Hippocampal formation (tissue), 2 donors: ENCODE measurements around the gene ATXN2L.
A peak's percentile ranks its signal among the peaks of the same experiment; 100 is the strongest.
"Not testable (repeated sequence)": the region's sequence is repeated elsewhere in the genome, so short reads cannot be mapped to it uniquely, and the experiment has no call there.

ENCODE experiments used
- DNase-seq, 2 donors: peaks; one replicate each; lab custom pipeline; 2025; lab: John Stamatoyannopoulos, UW

ATXN2L gene, protein sequence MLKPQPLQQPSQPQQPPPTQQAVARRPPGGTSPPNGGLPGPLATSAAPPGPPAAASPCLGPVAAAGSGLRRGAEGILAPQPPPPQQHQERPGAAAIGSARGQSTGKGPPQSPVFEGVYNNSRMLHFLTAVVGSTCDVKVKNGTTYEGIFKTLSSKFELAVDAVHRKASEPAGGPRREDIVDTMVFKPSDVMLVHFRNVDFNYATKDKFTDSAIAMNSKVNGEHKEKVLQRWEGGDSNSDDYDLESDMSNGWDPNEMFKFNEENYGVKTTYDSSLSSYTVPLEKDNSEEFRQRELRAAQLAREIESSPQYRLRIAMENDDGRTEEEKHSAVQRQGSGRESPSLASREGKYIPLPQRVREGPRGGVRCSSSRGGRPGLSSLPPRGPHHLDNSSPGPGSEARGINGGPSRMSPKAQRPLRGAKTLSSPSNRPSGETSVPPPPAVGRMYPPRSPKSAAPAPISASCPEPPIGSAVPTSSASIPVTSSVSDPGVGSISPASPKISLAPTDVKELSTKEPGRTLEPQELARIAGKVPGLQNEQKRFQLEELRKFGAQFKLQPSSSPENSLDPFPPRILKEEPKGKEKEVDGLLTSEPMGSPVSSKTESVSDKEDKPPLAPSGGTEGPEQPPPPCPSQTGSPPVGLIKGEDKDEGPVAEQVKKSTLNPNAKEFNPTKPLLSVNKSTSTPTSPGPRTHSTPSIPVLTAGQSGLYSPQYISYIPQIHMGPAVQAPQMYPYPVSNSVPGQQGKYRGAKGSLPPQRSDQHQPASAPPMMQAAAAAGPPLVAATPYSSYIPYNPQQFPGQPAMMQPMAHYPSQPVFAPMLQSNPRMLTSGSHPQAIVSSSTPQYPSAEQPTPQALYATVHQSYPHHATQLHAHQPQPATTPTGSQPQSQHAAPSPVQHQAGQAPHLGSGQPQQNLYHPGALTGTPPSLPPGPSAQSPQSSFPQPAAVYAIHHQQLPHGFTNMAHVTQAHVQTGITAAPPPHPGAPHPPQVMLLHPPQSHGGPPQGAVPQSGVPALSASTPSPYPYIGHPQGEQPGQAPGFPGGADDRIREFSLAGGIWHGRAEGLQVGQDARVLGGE

DNA sequence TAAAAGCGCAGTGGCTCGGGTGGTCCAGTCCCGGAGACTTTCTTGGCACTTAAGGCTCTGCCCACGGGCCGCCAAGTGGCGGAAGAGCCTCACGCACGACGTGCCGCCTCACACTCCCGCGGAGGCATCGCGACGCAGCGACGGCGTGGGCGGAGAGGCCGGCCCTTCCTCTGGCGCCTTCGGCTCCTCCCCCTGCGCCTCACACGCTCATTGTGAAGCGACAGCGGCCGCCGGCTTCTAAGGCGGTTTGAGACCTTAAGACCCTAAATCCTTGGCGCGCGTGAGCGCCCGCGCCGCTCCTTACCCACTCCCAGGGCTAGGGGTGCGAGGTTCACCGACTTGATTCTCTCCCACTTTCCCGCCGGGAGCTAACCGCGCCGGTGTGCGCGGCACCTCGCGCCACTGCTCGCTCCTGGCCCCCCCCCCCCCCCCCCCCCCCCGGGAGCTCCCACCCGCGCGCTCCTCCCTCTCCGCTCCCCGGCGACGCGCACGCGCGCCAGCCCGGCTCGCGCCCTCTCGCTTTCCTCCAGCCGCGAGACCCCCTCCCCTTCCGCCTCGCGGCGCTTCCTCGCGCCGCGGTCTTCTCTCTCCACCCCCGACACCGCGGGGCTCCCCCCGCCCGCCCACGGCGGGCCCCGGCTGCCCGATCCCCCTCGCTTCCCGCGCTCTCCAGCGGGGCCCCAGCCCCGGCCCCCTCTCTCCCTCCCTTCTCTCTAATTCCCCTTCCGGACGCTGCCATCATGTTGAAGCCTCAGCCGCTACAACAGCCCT, at the start of gene ATXN2L:
Gene ATXN2L (plus strand): TSS at position 480 of the 771 bp plus-strand sequence. CDS start 261 bp downstream, at position 741.
- peak; percentile 89 to 93 for DNase-seq

DNA sequence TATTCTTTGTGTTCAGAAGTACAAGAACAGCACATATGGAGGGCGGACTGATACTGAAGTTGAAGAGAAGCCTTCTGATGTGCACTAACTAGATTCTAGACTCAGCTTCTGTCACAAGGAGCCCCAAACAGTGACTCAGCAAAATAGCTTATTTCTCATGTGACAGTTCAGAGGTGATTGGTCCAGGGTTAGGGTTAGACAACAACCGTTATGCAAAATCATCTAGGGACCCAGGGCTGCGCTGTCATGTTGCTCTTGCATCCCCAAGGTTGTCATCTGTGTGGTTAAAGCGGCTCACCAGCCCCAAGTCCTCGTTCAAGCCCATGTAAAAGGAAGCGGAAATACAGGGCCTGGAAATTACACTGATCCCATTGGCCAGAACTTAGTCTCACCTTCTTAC, 41.1 kb upstream of the ATXN2L start:
- not testable (repeated sequence) for DNase-seq

DNA sequence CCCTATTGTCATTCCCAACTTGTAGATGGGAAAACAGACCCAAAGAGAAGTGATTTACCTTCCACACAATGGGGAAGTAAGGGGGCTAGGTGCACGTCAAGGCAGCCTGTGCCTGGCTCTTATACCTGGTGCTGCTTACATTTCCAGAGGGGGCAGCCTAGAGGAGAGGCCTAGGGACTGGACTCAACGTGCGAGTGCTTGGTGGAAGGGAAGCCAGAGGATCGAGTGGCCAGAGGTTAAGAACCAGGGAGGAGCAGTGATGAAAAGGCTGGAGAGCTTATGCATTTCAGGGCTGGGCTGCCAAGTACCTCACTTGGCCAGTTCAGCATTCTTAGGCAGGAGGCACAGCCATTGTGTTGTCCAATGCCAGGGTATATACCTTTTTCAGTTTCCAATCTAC, 40.4 kb upstream of the ATXN2L start:
- DNase-seq = not testable (repeated sequence)

DNA sequence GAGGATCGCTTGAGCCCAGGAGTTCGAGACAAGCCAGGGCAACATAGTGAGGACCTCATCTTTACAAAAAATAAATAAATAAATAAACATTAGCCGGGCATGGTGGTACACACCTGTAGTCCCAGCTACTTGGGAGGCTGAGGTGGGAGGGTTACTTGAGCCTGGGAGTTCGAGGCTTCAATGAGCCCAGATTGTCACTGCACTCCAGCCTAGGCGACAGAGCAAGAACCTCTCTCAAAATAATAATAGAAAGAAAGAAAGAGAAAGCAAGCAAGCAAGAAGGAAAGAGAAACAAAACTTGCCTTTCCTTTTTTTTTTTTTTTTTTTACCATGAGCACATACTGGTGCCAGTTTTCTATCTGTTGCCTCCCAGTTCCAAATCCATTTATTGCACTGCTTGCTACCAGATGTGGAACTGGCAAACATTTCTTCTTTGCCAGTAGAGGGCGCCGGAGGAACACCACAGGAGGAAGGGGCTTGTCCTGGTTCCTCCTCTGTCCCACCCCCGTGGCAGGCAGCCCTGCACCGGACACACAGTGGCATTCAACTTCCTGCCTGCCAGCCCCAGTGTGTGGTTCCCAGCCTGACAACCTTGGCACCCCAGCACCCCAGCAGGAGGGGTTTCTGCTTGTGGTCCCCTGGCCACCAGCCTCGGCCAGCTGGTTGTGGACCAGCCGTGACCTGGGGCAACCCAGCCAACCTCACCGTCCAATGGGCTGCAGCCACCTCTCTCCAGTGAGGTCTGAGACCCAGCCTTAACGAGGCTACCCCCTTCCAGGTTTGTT, 20.4 kb upstream of the ATXN2L start:
- DNase-seq = peak in 1 of 2 donors; percentile 38

DNA sequence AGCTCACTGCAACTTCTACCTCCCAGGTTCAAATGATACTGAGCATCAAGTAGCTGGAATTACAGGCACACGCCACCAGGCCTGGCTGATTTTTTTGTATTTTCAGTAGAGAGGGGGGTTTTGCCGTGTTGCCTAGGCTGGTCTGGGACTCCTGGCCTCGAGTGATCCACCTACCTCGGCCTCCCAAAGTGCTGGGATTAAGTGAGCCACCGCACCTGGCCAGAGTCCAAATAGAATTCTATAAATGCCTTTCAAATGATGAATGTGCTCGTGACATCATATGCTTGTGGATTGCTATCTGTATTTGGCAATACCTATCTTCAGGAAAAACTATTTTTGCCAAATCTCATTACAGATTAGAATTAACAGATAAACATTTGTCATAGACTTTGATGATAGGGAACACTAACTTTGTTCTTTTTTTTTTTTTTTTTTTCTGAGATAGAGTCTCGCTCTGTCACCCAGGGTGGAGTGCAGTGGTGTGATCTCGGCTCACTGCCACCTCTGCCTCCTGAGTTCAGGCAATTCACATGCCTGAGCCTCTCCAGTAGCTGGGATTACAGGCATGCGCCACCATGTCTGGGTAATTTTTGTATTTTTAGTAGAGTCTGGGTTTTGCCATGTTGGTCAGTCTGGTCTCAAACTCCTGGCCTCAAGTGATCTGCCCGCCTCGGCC, 15.2 kb upstream of the ATXN2L start:
- not testable (repeated sequence) for DNase-seq

DNA sequence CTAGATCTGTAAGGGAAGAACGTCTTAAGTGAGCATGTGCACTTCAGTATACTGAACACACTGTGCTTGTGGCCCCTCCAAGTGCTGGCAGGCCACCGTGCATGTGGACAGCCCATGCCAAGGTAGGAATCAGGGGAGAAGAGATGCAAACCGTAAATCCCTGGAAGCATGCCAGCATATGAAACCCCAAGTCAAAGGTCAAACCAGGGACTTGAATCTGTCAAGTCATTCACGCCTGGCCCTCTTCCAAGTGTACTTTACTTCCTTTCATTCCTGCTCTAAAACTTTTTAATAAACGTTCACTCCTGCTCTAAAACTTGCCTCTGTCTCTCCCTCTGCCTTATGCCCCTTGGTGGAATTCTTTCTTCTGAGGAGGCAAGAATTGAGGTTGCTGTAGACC, 2.8 kb upstream of the ATXN2L start:
- DNase-seq = no peak

DNA sequence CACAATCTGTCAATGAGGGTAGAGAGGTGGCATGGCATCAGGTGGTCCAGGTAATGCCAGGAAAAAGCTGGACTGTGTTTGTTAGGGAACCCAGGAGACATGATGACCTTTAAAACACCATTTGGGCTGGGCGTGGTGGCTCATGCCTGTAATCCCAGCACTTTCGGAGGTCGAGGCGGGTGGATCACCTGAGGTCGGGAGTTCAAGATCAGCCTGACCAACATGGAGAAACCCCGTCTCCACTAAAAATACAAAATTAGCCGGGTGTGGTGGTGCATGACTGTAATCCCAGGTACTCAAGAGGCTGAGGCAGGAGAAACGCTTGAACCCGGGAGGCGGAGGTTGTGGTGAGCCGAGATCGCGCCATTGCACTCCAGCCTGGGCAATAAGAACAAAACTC, 2.3 kb upstream of the ATXN2L start:
- not testable (repeated sequence) for DNase-seq

DNA sequence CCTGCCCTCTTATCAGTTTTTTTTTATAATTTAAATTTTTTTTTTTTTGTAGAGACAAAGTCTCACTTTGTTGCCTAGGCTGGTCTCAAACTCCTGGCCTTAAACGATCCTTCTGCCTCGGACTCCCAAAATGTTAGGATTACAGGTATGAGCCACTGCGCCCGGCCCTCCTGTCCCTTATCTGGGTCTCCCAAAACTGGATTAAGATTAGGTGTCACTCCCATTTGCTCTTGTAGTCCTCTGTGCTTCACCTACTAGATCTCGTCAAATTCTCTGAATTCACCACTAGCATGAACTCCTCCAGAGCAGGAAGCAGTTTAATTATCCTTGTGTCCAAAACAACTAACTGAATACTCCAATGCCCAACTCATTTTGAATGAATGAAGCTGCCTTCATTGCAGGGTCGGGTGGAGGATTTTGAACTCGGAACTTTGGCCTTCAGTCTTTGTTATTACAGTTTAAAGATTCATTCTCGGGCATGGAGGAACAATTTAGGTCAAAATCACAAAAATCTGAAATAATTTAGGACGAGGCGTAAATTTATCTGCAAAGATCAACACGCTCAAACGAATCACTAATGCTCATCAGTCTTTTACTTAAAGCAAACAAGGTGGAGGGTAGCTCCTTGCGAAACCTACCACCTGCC, 802 bp upstream of the ATXN2L start:
- no peak for DNase-seq

DNA sequence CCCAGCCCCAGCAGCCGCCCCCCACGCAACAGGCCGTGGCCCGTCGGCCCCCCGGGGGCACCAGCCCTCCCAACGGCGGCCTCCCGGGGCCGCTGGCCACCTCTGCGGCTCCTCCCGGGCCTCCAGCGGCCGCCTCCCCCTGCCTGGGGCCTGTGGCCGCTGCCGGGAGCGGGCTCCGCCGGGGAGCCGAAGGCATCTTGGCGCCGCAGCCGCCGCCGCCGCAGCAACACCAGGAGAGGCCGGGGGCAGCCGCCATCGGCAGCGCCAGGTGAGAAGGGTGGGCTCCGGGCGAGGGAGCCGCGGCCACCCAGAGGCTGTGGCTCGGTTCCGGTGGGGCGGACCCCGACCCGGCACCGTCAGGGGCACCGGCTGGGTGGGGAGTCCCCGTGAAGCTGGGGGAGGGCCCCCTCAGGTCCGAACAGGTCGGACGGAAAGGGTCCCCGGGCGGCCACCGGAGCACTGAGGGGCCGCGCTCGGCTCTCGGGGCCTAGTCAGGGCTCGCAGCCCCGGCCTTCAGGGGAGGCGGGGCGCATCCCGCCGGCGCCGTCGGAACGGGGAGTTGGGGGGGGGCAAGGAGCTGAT, 583 bp downstream of the ATXN2L start:
- DNase-seq = no peak

DNA sequence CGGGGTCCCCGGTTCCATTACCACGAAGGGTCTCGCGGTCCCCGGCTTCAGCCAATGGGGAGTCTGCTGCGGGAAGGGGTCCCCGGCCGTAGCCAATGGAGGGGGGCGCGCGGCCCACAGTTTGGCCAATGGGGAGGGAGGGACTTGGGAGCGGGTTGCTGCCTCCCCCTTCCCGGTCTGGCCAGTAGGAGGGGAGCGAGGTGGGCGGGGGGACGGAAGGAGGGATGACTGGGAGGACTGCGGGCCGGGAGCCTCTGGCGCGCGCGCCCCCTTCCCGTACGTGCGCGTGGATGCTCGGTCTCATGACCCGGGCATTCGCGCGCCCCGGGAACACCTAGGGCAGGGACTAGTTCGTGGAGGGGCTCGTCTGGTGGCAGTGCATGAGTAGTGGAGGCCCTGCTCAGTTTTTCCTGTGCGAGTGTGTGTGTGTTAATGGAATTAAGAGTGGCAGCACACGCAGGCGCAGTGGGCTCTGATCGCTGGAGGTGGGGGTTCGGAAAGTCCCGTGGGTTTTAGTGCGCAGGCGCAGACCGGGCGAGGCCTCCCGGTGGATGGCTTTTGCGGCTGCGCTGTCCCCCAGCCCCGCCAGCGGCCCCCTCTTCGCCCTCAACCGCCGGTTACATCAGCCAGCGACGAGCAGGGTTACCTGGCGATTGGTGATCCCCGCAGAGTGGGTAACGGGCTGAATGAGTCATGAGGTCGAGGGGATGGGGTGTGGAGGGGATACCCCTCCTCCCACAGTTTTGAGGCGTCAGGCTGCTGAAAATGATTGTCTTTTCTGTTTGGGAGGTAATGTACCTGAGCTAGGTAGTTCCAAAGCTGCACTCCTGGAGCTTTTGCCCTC, 1.3 kb downstream of the ATXN2L start:
- peak; percentile 90 to 91 for DNase-seq

DNA sequence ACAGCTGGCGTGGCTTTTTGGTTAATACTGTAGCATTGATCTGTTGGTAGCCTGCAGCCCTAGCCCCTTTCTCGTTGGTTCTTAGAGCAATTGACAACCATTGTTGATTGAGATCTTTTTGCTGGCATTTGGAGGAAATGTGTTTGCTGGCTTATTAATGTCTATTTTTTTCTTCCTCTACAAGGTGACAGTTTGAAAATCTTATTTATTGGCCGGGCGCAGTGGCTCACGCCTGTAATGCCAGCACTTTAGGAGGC, 1.8 kb downstream of the ATXN2L start:
- DNase-seq = no peak

DNA sequence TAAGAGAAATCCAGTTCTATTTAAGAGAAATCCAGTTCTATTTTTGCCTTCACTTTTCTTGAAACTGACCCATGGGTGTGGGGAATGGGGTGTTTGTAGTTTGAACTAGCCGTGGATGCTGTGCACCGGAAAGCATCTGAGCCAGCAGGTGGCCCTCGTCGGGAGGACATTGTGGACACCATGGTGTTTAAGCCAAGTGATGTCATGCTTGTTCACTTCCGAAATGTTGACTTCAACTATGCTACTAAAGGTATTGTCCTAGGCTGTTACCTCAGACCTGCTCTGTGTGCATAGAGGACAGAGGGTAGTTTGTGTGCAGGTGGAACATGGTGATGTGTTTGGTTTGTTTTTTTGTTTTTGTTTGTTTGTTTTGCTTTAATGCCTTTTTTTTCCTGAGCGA, 3.3 kb downstream of the ATXN2L start:
- DNase-seq = no peak

DNA sequence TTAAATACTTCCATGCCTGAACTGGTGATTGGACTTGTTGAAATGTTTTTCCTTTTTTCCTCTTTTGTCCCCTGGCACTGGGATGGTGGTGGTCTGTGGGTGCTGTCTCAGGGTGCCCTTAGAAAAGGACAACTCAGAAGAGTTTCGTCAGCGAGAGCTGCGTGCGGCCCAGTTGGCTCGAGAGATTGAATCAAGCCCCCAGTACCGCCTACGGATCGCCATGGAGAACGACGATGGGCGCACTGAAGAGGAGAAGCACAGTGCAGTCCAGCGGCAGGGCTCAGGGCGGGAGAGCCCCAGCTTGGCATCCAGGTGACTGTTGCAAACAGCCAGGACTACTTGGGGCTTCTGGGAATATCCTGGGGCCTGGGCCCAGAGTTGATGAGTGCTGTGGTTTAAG, 6.9 kb downstream of the ATXN2L start:
- no peak for DNase-seq

DNA sequence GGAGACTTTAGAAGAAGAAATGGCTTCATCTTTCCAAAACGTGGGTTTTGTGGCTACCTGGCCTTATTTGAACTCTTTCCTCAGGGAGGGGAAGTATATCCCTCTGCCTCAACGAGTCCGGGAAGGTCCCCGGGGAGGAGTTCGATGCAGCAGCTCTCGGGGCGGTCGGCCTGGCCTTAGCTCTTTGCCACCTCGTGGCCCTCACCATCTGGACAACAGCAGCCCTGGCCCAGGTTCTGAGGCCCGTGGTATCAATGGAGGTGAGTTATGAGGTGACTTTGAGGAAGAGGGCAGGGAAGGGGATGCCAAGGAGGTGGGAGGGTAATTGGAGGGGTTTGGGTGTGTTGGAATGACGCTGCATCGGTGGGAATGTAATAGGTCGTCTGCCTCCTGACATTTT, 7.7 kb downstream of the ATXN2L start:
- no peak for DNase-seq

DNA sequence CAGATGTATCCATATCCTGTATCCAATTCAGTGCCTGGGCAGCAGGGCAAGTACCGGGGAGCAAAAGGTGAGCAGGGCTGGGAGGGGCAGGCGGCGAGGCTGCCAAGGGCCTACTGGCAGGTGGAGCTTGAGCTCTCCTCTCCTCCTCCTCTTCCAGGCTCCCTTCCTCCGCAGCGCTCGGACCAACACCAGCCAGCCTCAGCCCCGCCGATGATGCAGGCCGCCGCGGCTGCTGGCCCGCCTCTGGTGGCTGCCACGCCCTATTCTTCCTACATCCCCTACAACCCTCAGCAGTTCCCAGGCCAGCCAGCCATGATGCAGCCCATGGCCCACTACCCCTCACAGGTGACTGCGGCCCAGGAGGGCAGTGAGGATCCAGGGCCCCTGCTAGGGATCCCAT, 11.6 kb downstream of the ATXN2L start:
- DNase-seq = no peak

DNA sequence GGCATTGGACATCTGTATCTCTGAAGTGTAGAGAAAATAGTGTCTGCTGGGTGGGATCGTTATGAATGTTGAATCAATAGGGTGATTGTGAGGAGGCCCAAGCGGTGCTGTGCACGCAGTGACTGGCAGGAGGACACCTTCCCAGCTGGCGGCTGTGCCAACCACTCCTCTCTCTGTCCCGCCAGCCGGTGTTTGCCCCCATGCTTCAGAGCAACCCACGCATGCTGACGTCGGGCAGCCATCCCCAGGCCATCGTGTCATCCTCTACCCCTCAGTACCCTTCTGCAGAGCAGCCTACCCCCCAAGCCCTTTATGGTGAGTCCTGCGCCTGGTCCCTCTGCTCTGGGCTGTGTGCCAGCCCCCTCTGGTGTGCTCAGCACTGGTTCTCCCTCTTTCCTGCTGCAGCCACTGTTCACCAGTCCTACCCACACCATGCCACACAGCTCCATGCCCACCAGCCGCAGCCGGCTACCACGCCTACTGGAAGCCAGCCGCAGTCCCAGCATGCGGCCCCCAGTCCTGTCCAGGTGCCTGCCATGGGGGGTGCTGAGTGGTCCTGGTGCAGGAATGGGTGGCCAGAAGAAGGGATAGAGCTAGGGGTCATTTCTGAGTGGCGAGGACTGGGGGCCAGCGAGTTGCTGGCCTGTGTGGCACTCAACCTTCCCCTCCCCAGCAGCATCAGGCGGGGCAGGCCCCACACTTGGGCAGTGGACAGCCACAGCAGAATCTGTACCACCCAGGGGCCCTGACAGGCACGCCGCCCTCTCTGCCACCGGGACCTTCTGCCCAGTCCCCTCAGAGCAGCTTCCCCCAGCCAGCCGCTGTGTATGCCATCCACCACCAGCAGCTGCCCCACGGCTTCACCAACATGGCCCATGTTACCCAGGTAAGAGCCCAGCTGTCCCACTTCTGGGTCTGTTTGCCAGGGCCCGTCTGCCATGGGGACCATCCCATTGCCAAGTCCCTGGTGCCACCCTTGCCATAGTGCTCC, 12.4 kb downstream of the ATXN2L start:
- DNase-seq = no peak
